HCT116 (cell line): ENCODE results near the gene PHF5A. TPM values are rescaled to one million over a fixed set of nuclear protein-coding genes. Genes with fewer than 3 reads are reported as not detected.

ENCODE experiments used
- ATAC-seq: fragments of 200-7000 bp; cut with Tn5 transposase; 2 replicates; pipeline ENCODE4 v1.9.1; 2020; ENCODE audit warnings: mild to moderate bottlenecking, moderate library complexity
- BruUV-seq: library from RNA; stranded (reverse); fragments of 400-500 nt; replicated peaks from 2 replicates; lab custom pipeline; 2021; lab: Mats Ljungman, UMichigan
- CTCF ChIA-PET: fragments of 300-600 bp; sonication (Branson Sonifier 250); formaldehyde crosslinking; loops from one replicate; lab custom pipeline; 2021; ENCODE audit warnings: antibody characterized with exemption; lab: Charles Lee
- POLR2A ChIA-PET: fragments of 300-600, 350-600 bp; sonication (Branson Sonifier 250); formaldehyde crosslinking; loops from one replicate; lab custom pipeline; 2021; ENCODE audit warnings: antibody characterized with exemption; lab: Charles Lee
- RAD21 ChIA-PET, 2 experiments: fragments of 300-600 bp; sonication (Branson Sonifier 250); formaldehyde crosslinking; loops; one replicate each; lab custom pipeline; 2023; ENCODE audit warnings: low total read pairs in 2 of 2; ENCODE audit not compliant: uncharacterized antibody in 2 of 2, unreplicated experiment in 2 of 2, low non-redundant PET in 1 of 2; lab: Charles Lee
- DNase-seq: peaks from one replicate; pipeline ENCODE4 v3.0.0-alpha.2; 2010; ENCODE audit warnings: low read depth, low spot score
- H2AFZ ChIP-seq: fragments of 200-600 bp; shearing (Covaris generic), sonication (generic); 2 replicates; pipeline ENCODE4 v1.6.1; 2017; ENCODE audit warnings: low read depth, mixed run types, mixed read lengths, antibody characterized with exemption, low read length; ENCODE audit not compliant: poor library complexity, severe bottlenecking
- H3K27ac ChIP-seq: 2 replicates; pipeline ENCODE4 v1.5.1; 2012; ENCODE audit warnings: low read depth, low read length
- H3K27me3 ChIP-seq: fragments of 200-600 bp; sonication (generic); 2 replicates; pipeline ENCODE4 v1.6.1; 2016; ENCODE audit warnings: mixed run types, low read length, mixed read lengths; ENCODE audit not compliant: insufficient read depth
- H3K36me3 ChIP-seq, 2 experiments: fragments of 200-500 bp in 1 of 2; fragments of 200-600 bp in 1 of 2; sonication (Bioruptor generic) in 1 of 2; sonication (generic) in 1 of 2; 2 replicates each; pipeline versions ENCODE4 v1.5.1 to v1.6.1; 2014 to 2016; ENCODE audit warnings: low read length in 2 of 2, inconsistent platforms in 1 of 2, mixed read lengths in 1 of 2, mixed run types in 1 of 2; ENCODE audit not compliant: insufficient read depth in 2 of 2, control insufficient read depth in 1 of 2
- H3K4me1 ChIP-seq, 2 experiments: fragments of 200-600 bp in 1 of 2; sonication (generic) in 1 of 2; 2 replicates each; pipeline versions ENCODE4 v1.5.1 to v1.6.1; 2012 to 2017; ENCODE audit warnings: low read length in 2 of 2, inconsistent platforms in 1 of 2, mild to moderate bottlenecking in 1 of 2, mixed read lengths in 1 of 2, mixed run types in 1 of 2, moderate library complexity in 1 of 2; ENCODE audit not compliant: insufficient read depth in 2 of 2, control insufficient read depth in 1 of 2
- H3K4me2 ChIP-seq: fragments of 200-600 bp; sonication (generic); 2 replicates; pipeline ENCODE4 v1.6.1; 2017; ENCODE audit warnings: mixed run types, low read length, mixed read lengths
- H3K4me3 ChIP-seq, 2 experiments: fragments of 200-600 bp in 1 of 2; sonication (generic) in 1 of 2; replicated peaks in 1 of 2; 2 replicates each; pipeline ENCODE4 v1.5.1; 2011 to 2016; ENCODE audit warnings: low read length in 2 of 2, control low read depth in 1 of 2, low read depth in 1 of 2, mild to moderate bottlenecking in 1 of 2, mixed read lengths in 1 of 2, mixed run types in 1 of 2
- H3K79me2 ChIP-seq: fragments of 200-600 bp; sonication (generic); 2 replicates; pipeline ENCODE4 v1.6.1; 2017; ENCODE audit warnings: mild to moderate bottlenecking, mixed run types, low read length, moderate library complexity, mixed read lengths; ENCODE audit not compliant: insufficient read depth
- H3K9ac ChIP-seq: fragments of 200-600 bp; sonication (generic); 2 replicates; pipeline ENCODE4 v1.6.1; 2016; ENCODE audit warnings: low read length, mixed read lengths
- H3K9me2 ChIP-seq: fragments of 200-600 bp; sonication (generic), shearing (Covaris generic); 2 replicates; pipeline ENCODE4 v1.6.1; 2017; ENCODE audit warnings: mixed run types, mild to moderate bottlenecking, moderate library complexity; ENCODE audit not compliant: insufficient read depth
- H3K9me3 ChIP-seq, 2 experiments: fragments of 200-500 bp in 1 of 2; fragments of 200-600 bp in 1 of 2; sonication (Bioruptor generic) in 1 of 2; sonication (generic) in 1 of 2; 2 replicates each; pipeline ENCODE4 v1.6.1; 2014 to 2017; ENCODE audit warnings: low read length in 2 of 2, mixed read lengths in 2 of 2, inconsistent platforms in 1 of 2, low read depth in 1 of 2, mild to moderate bottlenecking in 1 of 2, mixed run types in 1 of 2, moderate library complexity in 1 of 2; ENCODE audit not compliant: control insufficient read depth in 1 of 2, insufficient read depth in 1 of 2
- H4K20me1 ChIP-seq: fragments of 200-600 bp; sonication (generic), shearing (Covaris generic); 2 replicates; pipeline ENCODE4 v1.6.1; 2017; ENCODE audit warnings: mixed run types, mild to moderate bottlenecking, moderate library complexity; ENCODE audit not compliant: insufficient read depth
- CBX3 ChIP-seq: IDR thresholded peaks from 2 replicates; pipeline ENCODE4 v1.6.1; 2012; ENCODE audit warnings: low read depth
- ELF1 ChIP-seq: IDR thresholded peaks from 2 replicates; pipeline ENCODE4 v1.6.1; 2012; ENCODE audit warnings: low read depth, borderline replicate concordance
- EZH2 ChIP-seq: fragments of 200-600 bp; sonication (generic); IDR thresholded peaks from 2 replicates; pipeline ENCODE4 v1.6.1; 2017; ENCODE audit warnings: antibody characterized with exemption, mixed run types
- EZH2phosphoT487 ChIP-seq: fragments of 200-600 bp; IDR thresholded peaks from 2 replicates; pipeline ENCODE4 v1.6.1; 2018; ENCODE audit warnings: antibody characterized with exemption, borderline replicate concordance
- FOSL1 ChIP-seq: IDR thresholded peaks from 2 replicates; pipeline ENCODE4 v1.6.1; 2012; ENCODE audit warnings: low read depth
- JUND ChIP-seq: IDR thresholded peaks from 2 replicates; pipeline ENCODE4 v1.6.1; 2012
- POLR2A ChIP-seq: IDR thresholded peaks from 2 replicates; pipeline ENCODE4 v1.7.0; 2011; ENCODE audit warnings: borderline replicate concordance; ENCODE audit not compliant: insufficient read depth, insufficient read length; ENCODE audit errors: extremely low read depth
- POLR2AphosphoS5 ChIP-seq: IDR thresholded peaks from 2 replicates; pipeline ENCODE4 v1.6.1; 2011; ENCODE audit warnings: mild to moderate bottlenecking, low read depth, low read length, moderate library complexity
- RAD21 ChIP-seq: IDR thresholded peaks from 2 replicates; pipeline ENCODE4 v1.6.1; 2012; ENCODE audit warnings: low read depth, mild to moderate bottlenecking
- REST ChIP-seq: IDR thresholded peaks from 2 replicates; pipeline ENCODE4 v1.6.1; 2012; ENCODE audit warnings: low read depth
- SIN3A ChIP-seq: IDR thresholded peaks from 2 replicates; pipeline ENCODE4 v1.6.1; 2012; ENCODE audit warnings: low read depth
- YY1 ChIP-seq: IDR thresholded peaks from 2 replicates; pipeline ENCODE4 v1.6.1; 2011; ENCODE audit warnings: low read length, low read depth, moderate library complexity, mild to moderate bottlenecking; ENCODE audit not compliant: insufficient replicate concordance; ENCODE audit errors: extremely low read depth
- ZBTB33 ChIP-seq: IDR thresholded peaks from 2 replicates; pipeline ENCODE4 v1.6.1; 2011; ENCODE audit warnings: mild to moderate bottlenecking, low read length, moderate library complexity; ENCODE audit not compliant: insufficient replicate concordance; ENCODE audit errors: extremely low read depth
- ZFX ChIP-seq: fragments of 450-650 bp; IDR thresholded peaks from 2 replicates; pipeline ENCODE4 v1.6.1; 2017
- ZNF274 ChIP-seq: fragments of 200-500 bp; sonication (Bioruptor generic); IDR thresholded peaks from 2 replicates; pipeline ENCODE4 v1.6.1; 2014; ENCODE audit warnings: mild to moderate bottlenecking, low read depth, low read length, inconsistent platforms
- intact Hi-C: fragments of 100-400 bp; cut with micrococcal nuclease; formaldehyde crosslinking; loops from 2 replicates; pipeline ENCODE4 v1.10.0; 2022
- total RNA-seq: library from RNA; stranded (reverse); gene quantifications from one replicate; pipeline ENCODE4 v1.2.1, GENCODE V29; 2021; ENCODE audit not compliant: unreplicated experiment
- TF ChIP-seq, protein P1 (sequence below): IDR thresholded peaks from 2 replicates; pipeline ENCODE4 v1.6.1; 2012
- TF ChIP-seq, protein P2 (sequence below), 3 experiments: fragments of 200-600 bp in 1 of 3; sonication (generic) in 1 of 3; IDR thresholded peaks in 2 of 3; conservative IDR thresholded peaks in 1 of 3; 2 replicates each; pipeline ENCODE4 v1.5.1; 2012 to 2017; ENCODE audit warnings: low read depth in 2 of 3, low read length in 2 of 3, antibody characterized with exemption in 1 of 3, borderline replicate concordance in 1 of 3, control low read depth in 1 of 3, mild to moderate bottlenecking in 1 of 3, mixed read lengths in 1 of 3, mixed run types in 1 of 3, moderate library complexity in 1 of 3; ENCODE audit not compliant: insufficient read depth in 1 of 3

The PHF5A gene
- total RNA-seq, 1 experiment from 2014 or later = 86.0 TPM

- CTCF ChIA-PET = interaction anchor here (0.6 to 1.1 kb wide), 2 partner anchors 11 to 15 kb away, joined by 4 read pairs; no protein-coding TSS in a partner anchor
Measured at GRCh38 chr22:41418717-41419116, 49.8 kb downstream of the PHF5A start.

More at GRCh38 chr22:41418717-41419116, 49.8 kb downstream of the PHF5A start:
- no peaks in the 10 kb centered on the region for H4K20me1 ChIP-seq
- peaks cover 17 to 22% of the 10 kb centered on the region in 2 experiments for H3K4me1 ChIP-seq
- ATAC-seq (no peak), DNase-seq (no peak)
- no peaks in the 10 kb centered on the region for H3K9me3 ChIP-seq
- intact Hi-C loops = no loop called here
- peaks cover 20% of the 10 kb centered on the region for H3K79me2 ChIP-seq
- BruUV-seq = no TSS peak
- no peaks in the 10 kb centered on the region for H3K27me3 ChIP-seq
- H3K4me2 ChIP-seq = no peak overlapping the region
- H3K36me3 ChIP-seq = no peaks in the 10 kb centered on the region
- H2AFZ ChIP-seq = no peak overlapping the region
- ChIA-PET RAD21 (no interaction called here), POLR2A (interaction anchor here (1.1 kb wide), 1 partner anchor 28 kb away, joined by 6 read pairs; the partner anchor contains the start of gene TOB2)
- H3K9me2 ChIP-seq = no peaks in the 10 kb centered on the region
- H3K27ac ChIP-seq = no peak overlapping the region; the same call in 1 of the 2 replicates
- TF ChIP-seq, protein P1, sequence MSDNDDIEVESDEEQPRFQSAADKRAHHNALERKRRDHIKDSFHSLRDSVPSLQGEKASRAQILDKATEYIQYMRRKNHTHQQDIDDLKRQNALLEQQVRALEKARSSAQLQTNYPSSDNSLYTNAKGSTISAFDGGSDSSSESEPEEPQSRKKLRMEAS = no peak
- no peak for TF ChIP-seq FOSL1
- no peak for TF ChIP-seq REST
- no peak for TF ChIP-seq YY1
- TF ChIP-seq ELF1 = no peak
- no peak for TF ChIP-seq ZBTB33
- no peak for TF ChIP-seq EZH2phosphoT487
- TF ChIP-seq CBX3 = no peak
- TF ChIP-seq JUND = no peak
- TF ChIP-seq ZNF274 = no peak
- TF ChIP-seq, protein P2, sequence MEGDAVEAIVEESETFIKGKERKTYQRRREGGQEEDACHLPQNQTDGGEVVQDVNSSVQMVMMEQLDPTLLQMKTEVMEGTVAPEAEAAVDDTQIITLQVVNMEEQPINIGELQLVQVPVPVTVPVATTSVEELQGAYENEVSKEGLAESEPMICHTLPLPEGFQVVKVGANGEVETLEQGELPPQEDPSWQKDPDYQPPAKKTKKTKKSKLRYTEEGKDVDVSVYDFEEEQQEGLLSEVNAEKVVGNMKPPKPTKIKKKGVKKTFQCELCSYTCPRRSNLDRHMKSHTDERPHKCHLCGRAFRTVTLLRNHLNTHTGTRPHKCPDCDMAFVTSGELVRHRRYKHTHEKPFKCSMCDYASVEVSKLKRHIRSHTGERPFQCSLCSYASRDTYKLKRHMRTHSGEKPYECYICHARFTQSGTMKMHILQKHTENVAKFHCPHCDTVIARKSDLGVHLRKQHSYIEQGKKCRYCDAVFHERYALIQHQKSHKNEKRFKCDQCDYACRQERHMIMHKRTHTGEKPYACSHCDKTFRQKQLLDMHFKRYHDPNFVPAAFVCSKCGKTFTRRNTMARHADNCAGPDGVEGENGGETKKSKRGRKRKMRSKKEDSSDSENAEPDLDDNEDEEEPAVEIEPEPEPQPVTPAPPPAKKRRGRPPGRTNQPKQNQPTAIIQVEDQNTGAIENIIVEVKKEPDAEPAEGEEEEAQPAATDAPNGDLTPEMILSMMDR (IDR thresholded peaks at IDR 0.05 in 2 of 3, conservative IDR thresholded peaks at IDR 0.05 in 1 of 3; ENCODE audit: borderline replicate concordance in 1 of 3, insufficient read depth in 1 of 3, low read depth in 2 of 3, low read length in 2 of 3) = no peak
- TF ChIP-seq EZH2 = no peak
- TF ChIP-seq POLR2A = no peak
- no peak for TF ChIP-seq RAD21
- no peak for TF ChIP-seq ZFX
- TF ChIP-seq SIN3A = no peak
- no peak for TF ChIP-seq POLR2AphosphoS5
- H3K4me3 ChIP-seq = no peak overlapping the region
- H3K9ac ChIP-seq = no peak overlapping the region
